ENCODE measurements around the gene MYL10. TPM values are rescaled to one million over a fixed set of nuclear protein-coding genes. Genes with fewer than 3 reads are reported as not detected.

The MYL10 gene
- total RNA-seq, 1 experiment from 2014 or later: not detected

- Histone ChIP-seq H3K36me3 (ENCODE audit: low read depth) (no peaks in the 10 kb centered on the region), H3F3A (ENCODE audit: insufficient read depth, low read depth) (no peaks in the 10 kb centered on the region), H4K20me1 (ENCODE audit: insufficient read depth) (no peaks in the 10 kb centered on the region), H2AFZ (no peak overlapping the region), H3K9me2 (ENCODE audit: insufficient read depth) (no peaks in the 10 kb centered on the region), H3K4me3 (no peak overlapping the region), H3K27me3 (ENCODE audit: insufficient read depth, low read depth) (no peaks in the 10 kb centered on the region), H3K79me2 (ENCODE audit: low read depth) (no peaks in the 10 kb centered on the region), H3K4me2 (no peak overlapping the region), H3K9me3 (ENCODE audit: insufficient read depth, low read depth) (no peaks in the 10 kb centered on the region), H3K4me1 (replicated peaks; ENCODE audit: insufficient read depth) (no peaks in the 10 kb centered on the region), H3K27ac (no peak overlapping the region)
- BruUV-seq (replicated peaks): no TSS peak
- intact Hi-C loops (cut with micrococcal nuclease; ENCODE audit: unreplicated experiment): no loop called here
- ChIA-PET POLR2A (ENCODE audit: unreplicated experiment) (interaction anchor here (0.6 kb wide), 1 partner anchor 138 kb away, joined by 4 read pairs; no protein-coding TSS in a partner anchor), CTCF (interaction anchor here (0.6 kb wide), 2 partner anchors 34 to 125 kb away, joined by 3 read pairs; no protein-coding TSS in a partner anchor)
- TF ChIP-seq CTCF (conservative IDR thresholded peaks at IDR 0.05) (no peak), EZH2 (IDR thresholded peaks at IDR 0.05; ENCODE audit: low read depth) (no peak)
- no peak for DNase-seq
Observed at GRCh38 chr7:101666293-101666692, 37.2 kb upstream of the MYL10 start.

- no peak overlapping the region for H3K27ac ChIP-seq
- intact Hi-C loops (cut with micrococcal nuclease; ENCODE audit: unreplicated experiment): no loop called here
- no peaks in the 10 kb centered on the region for H3K79me2 ChIP-seq (ENCODE audit: low read depth)
- no peaks in the 10 kb centered on the region for H3K4me1 ChIP-seq (replicated peaks; ENCODE audit: insufficient read depth)
- no peak overlapping the region for H3K4me2 ChIP-seq
- no peaks in the 10 kb centered on the region for H4K20me1 ChIP-seq (ENCODE audit: insufficient read depth)
- no peak overlapping the region for H3K4me3 ChIP-seq
- ChIA-PET POLR2A (ENCODE audit: unreplicated experiment) (no interaction called here), CTCF (no interaction called here)
- H3K9me2 ChIP-seq (ENCODE audit: insufficient read depth): no peaks in the 10 kb centered on the region
- TF ChIP-seq CTCF (conservative IDR thresholded peaks at IDR 0.05) (no peak), EZH2 (IDR thresholded peaks at IDR 0.05; ENCODE audit: low read depth) (no peak)
- no peaks in the 10 kb centered on the region for H3F3A ChIP-seq (ENCODE audit: insufficient read depth, low read depth)
- H3K36me3 ChIP-seq (ENCODE audit: low read depth): no peaks in the 10 kb centered on the region
- DNase-seq: no peak
- H3K9me3 ChIP-seq (ENCODE audit: insufficient read depth, low read depth): no peaks in the 10 kb centered on the region
- H2AFZ ChIP-seq: no peak overlapping the region
- BruUV-seq (replicated peaks): no TSS peak
- H3K27me3 ChIP-seq (ENCODE audit: insufficient read depth, low read depth): no peaks in the 10 kb centered on the region
Observed at GRCh38 chr7:101664893-101665471, 35.9 kb upstream of the MYL10 start.

- Histone ChIP-seq H4K20me1 (ENCODE audit: insufficient read depth) (no peaks in the 10 kb centered on the region), H3K79me2 (ENCODE audit: low read depth) (no peaks in the 10 kb centered on the region), H3F3A (ENCODE audit: insufficient read depth, low read depth) (no peaks in the 10 kb centered on the region), H3K27me3 (ENCODE audit: insufficient read depth, low read depth) (no peaks in the 10 kb centered on the region), H3K4me1 (replicated peaks; ENCODE audit: insufficient read depth) (no peaks in the 10 kb centered on the region), H3K4me2 (no peak overlapping the region), H3K27ac (no peak overlapping the region), H3K9me3 (ENCODE audit: insufficient read depth, low read depth) (no peaks in the 10 kb centered on the region), H3K9me2 (ENCODE audit: insufficient read depth) (no peaks in the 10 kb centered on the region), H3K36me3 (ENCODE audit: low read depth) (no peaks in the 10 kb centered on the region), H2AFZ (no peak overlapping the region), H3K4me3 (no peak overlapping the region)
- DNase-seq: no peak
- BruUV-seq (replicated peaks): no TSS peak
- intact Hi-C loops (cut with micrococcal nuclease; ENCODE audit: unreplicated experiment): no loop called here
- no peak for TF ChIP-seq EZH2 (IDR thresholded peaks at IDR 0.05; ENCODE audit: low read depth)
- no peak for TF ChIP-seq CTCF (conservative IDR thresholded peaks at IDR 0.05)
- ChIA-PET POLR2A (ENCODE audit: unreplicated experiment) (no interaction called here), CTCF (no interaction called here)
Observed at GRCh38 chr7:101664436-101664835, 35.3 kb upstream of the MYL10 start.
